Tibial nerve (tissue), 3 donors: ENCODE results near the gene HEATR9.

Experiments
- POLR2A ChIP-seq, 2 donors: fragments of 450-650 bp; IDR thresholded peaks; one replicate each; pipeline ENCODE4 v1.6.1; 2017; ENCODE audit warnings: antibody characterized with exemption in 2 of 2, mild to moderate bottlenecking in 2 of 2, moderate library complexity in 2 of 2
- TF ChIP-seq, protein P1 (sequence below), 5 experiments: fragments of 200-600 bp in 3 of 5; fragments of 450-650 bp in 2 of 5; sonication (generic) in 3 of 5; IDR thresholded peaks; one replicate each; pipeline ENCODE4 v1.5.1; 2016 to 2019; ENCODE audit warnings: antibody characterized with exemption in 5 of 5, mild to moderate bottlenecking in 3 of 5, moderate library complexity in 2 of 5

DNA sequence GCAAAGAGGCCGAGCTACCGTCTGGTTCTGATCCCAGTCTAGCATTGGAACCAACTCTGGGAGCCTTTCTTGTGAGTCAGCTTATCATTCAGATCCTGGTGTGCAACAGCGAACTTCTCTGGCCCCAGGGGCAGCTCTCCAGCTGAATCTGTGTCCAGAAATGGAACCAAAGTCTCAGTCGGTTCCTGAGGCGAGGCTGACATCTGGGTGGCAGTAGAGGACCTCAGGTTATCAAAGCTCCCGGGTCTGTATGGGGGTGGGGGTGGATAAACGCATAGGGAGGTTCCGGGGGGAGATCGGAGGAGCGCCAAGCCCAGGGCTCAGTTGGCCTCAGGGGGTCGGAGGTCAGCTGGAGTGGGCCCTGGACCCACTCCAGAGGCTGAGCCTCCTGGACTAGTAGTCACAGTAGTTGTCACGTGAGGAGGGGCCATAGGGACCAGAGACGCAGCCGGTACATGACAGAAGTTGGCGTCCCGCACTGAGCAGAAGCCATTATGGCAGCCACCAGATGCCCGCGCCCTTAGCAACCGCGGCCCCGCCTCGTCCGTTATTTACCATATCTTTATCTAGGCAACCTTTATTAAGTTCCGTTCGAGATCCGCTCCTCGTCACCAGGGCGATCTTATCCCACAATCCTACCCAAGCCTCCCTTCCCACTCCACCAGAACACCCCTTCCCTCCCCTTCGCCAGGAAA, 49.0 kb upstream of the HEATR9 start:
- TF ChIP-seq POLR2A (IDR thresholded peaks at IDR 0.05) = no peak
- TF ChIP-seq, protein P1, sequence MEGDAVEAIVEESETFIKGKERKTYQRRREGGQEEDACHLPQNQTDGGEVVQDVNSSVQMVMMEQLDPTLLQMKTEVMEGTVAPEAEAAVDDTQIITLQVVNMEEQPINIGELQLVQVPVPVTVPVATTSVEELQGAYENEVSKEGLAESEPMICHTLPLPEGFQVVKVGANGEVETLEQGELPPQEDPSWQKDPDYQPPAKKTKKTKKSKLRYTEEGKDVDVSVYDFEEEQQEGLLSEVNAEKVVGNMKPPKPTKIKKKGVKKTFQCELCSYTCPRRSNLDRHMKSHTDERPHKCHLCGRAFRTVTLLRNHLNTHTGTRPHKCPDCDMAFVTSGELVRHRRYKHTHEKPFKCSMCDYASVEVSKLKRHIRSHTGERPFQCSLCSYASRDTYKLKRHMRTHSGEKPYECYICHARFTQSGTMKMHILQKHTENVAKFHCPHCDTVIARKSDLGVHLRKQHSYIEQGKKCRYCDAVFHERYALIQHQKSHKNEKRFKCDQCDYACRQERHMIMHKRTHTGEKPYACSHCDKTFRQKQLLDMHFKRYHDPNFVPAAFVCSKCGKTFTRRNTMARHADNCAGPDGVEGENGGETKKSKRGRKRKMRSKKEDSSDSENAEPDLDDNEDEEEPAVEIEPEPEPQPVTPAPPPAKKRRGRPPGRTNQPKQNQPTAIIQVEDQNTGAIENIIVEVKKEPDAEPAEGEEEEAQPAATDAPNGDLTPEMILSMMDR (IDR thresholded peaks at IDR 0.05) = no peak
